RPMI7951 (cell line): ENCODE data around the gene CDH22. TPM values are rescaled to one million over a fixed set of nuclear protein-coding genes. Genes with fewer than 3 reads are reported as not detected.

Experiments
- DNase-seq: peaks from one replicate; pipeline ENCODE4 v3.0.0-alpha.2; 2012; ENCODE audit warnings: low read depth
- total RNA-seq: library from RNA; depleted of rRNA; stranded (reverse); fragments of >200 nt; shearing (Covaris generic); gene quantifications from 2 replicates; pipeline ENCODE4 v1.2.3, GENCODE V29; 2014

The CDH22 gene
- total RNA-seq, 1 experiment from 2014 or later: not detected

- DNase-seq: no peak
These were observed 135.8 kb downstream of the CDH22 start for GRCh38 chr20:46172455-46172854.

- no peak for DNase-seq
These were observed 136.4 kb downstream of the CDH22 start for GRCh38 chr20:46171909-46172308.

DNA sequence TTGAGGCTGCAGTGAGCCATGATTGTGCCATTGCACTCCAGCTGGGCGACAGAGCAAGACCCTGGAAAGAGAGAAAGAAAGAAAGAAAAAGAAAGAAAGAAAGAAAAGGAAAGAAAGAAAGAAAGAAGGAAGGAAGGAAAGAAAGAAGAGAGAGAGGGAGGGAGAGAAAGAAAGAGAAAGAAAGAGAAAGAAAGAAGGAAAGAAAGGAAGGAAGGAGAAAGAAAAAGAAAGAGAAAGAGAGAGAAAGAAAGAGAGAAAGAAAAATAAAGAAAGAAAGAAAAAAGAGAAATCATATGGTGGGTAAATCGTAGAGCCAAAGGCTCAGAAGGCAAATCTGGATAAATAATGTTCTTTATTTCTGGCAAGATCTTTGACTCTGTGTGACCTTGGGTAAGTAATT lies 136.8 kb downstream of the CDH22 start:
- no peak for DNase-seq

GRCh38 chr20:46169245-46170171 lies 138.8 kb downstream of the CDH22 start:
- no peak for DNase-seq

- no peak for DNase-seq
These were observed 139.9 kb downstream of the CDH22 start for GRCh38 chr20:46168438-46168837.

- no peak for DNase-seq
These were observed 141.2 kb downstream of the CDH22 start for GRCh38 chr20:46167080-46167479.

GRCh38 chr20:46164254-46164653 lies 144.0 kb downstream of the CDH22 start:
- no peak for DNase-seq

GRCh38 chr20:46161921-46162320 lies 146.4 kb downstream of the CDH22 start:
- DNase-seq: no peak

DNA sequence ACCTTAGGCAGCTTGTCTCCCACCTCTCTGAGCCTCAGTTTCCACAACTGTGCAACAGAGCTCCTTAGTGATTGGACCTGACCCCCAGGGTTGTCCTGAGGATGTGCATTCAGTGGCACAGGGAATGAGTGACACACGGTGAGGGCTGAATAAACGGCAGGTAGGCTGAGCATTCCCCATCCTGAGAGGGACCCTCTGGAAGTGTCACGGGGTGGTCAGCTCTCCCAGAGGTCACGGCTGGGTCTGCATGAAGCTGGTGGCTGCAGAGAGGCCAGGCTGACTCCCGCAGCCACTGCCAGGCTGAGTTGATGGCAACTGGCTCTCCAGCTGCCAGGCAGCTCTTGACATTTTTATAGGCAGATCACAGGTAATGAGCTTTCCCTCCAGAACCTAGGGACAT lies 147.6 kb downstream of the CDH22 start:
- no peak for DNase-seq

GRCh38 chr20:46159101-46159897 lies 149.0 kb downstream of the CDH22 start:
- no peak for DNase-seq

DNA sequence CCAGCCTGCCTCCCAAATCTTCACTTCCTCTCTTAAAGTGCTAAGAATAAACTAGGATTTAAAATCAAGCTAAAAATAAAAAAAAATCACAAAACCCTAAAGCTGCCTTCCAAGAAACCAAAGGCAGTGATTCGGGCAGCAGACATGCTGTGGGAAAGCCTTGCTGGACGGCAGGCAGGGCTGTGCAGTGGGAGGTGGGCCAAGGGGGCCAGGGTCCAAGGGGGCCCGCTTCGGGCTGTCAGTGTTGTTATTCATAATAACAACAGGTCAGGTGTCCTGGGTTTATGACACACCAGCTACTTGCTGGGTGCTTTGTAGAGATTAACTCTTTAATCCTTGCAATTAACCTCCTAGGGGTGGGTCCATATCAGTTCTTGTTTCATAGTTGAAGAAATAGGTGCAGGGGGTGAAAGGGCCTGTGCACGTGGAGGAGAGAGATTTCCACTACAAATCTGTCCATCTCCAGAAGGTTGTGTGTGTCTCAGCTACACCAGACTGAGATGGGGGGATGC lies 149.8 kb downstream of the CDH22 start:
- DNase-seq: no peak

GRCh38 chr20:46157625-46158024 lies 150.7 kb downstream of the CDH22 start:
- DNase-seq: no peak

DNA sequence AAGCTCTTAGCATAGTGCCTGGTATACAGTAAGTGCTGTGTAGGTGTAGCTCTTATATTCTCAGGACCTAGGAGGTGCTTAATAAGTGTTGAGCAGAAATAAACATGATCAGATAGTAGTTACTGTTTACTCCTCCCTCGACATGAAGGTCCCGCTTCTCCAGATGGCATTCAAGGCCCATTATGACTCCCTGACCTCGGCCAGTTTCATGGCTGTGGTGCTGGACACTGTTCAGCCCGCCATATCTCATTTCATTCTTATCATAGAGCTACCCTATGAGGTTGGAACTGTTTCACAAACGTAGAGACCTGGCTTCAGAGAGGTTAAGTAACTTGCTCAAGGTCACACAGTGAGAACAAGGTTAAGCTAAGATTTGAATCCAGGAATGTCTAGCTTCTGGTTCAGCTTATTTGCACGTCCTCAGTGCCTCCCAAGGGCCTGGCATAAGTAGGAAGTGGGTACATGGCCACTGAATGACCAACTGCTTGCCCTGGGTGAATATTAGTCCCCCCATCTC lies 151.2 kb downstream of the CDH22 start:
- DNase-seq: no peak

DNA sequence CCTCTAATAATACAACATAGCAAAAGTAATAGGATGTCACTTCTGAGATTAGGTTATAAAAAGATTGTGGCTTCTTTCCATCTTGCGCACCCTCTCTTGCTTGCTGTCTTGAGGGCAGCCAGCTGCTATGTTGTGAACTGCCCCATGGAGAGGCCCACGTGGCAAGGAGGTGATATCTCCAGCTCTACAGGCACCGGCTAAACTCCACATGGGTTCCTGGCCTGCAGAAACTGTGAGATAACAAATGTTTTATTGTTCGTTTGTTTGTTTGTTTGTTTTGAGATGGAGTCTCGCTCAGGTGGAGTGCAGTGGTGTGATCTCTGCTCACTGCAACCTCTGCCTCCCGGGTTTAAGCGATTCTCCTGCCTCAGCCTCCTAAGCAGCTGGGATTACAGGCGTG lies 152.2 kb downstream of the CDH22 start:
- no peak for DNase-seq

DNA sequence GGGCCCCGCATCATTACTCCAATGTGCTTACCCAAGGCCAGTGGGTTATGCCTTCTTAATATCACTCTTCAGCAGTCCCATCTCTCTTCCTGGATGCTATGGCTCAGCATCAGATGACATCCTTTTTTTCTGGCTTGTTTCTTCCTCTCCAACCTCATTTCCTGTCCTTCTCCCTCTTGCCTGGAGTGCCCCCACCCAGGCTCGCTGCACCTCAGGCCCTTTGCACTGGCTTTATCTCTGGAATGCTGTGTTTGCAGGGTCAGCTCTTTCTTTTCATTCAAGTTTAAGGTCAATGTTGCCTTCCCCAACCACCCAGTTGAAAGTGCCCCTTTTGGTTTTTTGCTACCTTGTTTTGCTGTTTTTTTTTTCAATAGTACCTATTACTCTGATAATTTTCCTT lies 153.5 kb downstream of the CDH22 start:
- no peak for DNase-seq

DNA sequence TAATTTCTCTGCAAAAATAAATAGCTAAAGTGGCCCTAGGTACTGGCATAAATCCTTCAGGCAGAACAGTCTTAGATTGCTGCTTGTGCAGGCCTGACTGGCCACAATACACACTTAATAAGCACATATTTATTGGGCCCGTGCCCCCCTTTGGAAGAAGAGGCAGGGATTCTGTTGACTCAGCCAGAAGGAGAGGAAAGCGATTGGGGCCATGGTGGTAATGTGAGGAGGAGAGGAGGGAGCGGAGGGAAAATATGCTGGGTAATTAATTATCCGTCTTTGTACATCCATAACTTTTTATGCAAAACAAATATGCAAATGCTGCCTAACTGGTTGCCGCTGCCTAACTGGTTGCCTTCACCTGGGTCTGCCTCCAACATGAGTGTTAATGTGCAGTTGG lies 154.0 kb downstream of the CDH22 start:
- no peak for DNase-seq

DNA sequence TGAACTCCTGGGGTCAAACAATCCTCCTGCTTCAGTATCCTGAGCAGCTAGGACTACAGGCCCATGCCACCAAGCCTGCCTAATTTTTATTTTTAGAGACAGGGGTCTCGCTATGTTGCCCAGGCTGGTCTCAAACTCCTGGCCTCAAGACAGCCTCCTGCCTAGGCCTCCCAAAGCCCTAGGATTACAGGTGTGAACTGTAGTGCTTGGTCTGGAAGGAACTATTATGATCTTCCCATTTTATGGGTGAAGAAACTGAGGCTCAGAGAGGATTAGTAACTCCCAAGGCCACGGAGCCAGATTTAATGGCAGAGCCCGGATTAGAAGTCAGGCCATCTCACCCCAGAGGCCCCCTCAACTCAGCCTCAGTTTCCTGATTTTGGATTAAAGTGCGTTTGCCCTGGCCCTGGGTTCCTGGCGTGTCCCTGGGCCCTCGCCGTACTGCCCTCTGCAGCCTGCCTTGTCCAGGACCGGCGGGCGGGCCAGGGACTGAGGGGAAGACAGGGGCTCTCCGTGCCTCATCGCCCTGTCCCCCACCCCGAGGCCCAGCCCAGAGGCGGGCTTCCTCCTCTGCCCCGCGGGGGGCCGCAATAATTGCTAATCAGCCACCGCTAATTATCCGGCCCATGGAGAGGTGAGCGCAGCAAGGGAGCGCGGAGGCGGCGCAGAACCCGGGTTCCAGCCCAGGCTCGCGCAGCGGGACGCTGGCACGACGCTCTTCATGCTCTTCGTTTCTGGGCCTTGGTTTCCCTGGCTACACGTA lies 155.3 kb downstream of the CDH22 start:
- no peak for DNase-seq

DNA sequence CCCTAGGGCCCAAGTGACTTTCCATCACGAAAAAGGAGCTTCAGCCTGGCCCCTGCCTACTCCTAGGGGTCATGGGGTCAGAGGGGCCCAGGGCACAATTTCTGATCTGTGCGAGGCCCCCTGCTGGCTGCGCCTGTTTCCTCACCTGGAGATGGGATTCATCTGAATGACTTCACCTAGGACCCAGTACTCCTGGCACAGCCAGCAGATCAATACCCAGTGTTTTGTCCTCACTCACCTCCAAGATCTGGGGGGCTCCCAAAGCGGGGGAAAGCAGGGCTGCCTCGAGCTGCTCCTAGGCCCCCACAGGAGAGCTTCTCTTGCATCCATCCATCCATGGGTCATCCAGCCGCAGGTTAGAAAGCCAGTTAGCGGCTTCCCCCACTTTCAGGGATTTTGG lies 156.4 kb downstream of the CDH22 start:
- DNase-seq: no peak

GRCh38 chr20:46150943-46151342 lies 157.4 kb downstream of the CDH22 start:
- DNase-seq: no peak

GRCh38 chr20:46148313-46149208 lies 159.7 kb downstream of the CDH22 start:
- no peak for DNase-seq

GRCh38 chr20:46145713-46146112 lies 162.6 kb downstream of the CDH22 start:
- no peak for DNase-seq
